Fibroblast of lung (primary cell): ENCODE measurements around the gene MMP14.

Source experiments
- EZH2 ChIP-seq: IDR thresholded peaks from 2 replicates; pipeline ENCODE4 v1.5.1; 2012; ENCODE audit warnings: low read length, control low read depth, mild to moderate bottlenecking; ENCODE audit errors: missing control alignments
- TF ChIP-seq, protein P1 (sequence below), 2 donors: IDR thresholded peaks in 1 of 2; conservative IDR thresholded peaks in 1 of 2; 1 replicate in 1 of 2; 2 replicates in 1 of 2; pipeline ENCODE4 v1.5.1; 2011 to 2012; ENCODE audit warnings: low read length in 2 of 2, control low read depth in 1 of 2, inconsistent platforms in 1 of 2, low read depth in 1 of 2, mild to moderate bottlenecking in 1 of 2

DNA sequence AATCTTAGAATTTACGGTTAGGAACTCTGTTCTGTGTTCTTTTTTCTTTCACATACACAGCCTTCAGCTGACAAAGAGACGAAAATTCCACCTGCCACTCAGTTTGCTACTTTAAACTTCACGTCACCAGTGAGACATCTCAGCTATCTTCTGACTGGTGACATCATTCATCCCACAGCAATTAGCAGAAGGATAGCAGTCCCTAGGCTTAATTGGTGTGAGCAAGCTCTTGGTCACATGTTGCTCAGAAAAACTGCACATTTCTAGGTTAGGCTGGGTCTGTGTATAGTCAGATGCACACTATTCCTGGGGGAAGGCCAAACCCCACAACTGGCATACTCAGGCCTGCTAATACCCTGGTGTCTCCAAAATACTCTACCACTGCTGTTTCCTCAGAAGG, 45.1 kb upstream of the MMP14 start:
- TF ChIP-seq, protein P1, sequence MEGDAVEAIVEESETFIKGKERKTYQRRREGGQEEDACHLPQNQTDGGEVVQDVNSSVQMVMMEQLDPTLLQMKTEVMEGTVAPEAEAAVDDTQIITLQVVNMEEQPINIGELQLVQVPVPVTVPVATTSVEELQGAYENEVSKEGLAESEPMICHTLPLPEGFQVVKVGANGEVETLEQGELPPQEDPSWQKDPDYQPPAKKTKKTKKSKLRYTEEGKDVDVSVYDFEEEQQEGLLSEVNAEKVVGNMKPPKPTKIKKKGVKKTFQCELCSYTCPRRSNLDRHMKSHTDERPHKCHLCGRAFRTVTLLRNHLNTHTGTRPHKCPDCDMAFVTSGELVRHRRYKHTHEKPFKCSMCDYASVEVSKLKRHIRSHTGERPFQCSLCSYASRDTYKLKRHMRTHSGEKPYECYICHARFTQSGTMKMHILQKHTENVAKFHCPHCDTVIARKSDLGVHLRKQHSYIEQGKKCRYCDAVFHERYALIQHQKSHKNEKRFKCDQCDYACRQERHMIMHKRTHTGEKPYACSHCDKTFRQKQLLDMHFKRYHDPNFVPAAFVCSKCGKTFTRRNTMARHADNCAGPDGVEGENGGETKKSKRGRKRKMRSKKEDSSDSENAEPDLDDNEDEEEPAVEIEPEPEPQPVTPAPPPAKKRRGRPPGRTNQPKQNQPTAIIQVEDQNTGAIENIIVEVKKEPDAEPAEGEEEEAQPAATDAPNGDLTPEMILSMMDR (conservative IDR thresholded peaks at IDR 0.05 in 1 of 2, IDR thresholded peaks at IDR 0.05 in 1 of 2; ENCODE audit: low read depth in 1 of 2, low read length in 2 of 2): no peak
- no peak for TF ChIP-seq EZH2
